GM12865 (cell line): ENCODE data around the gene TRPT1.

Experiments used
- DNase-seq: peaks from one replicate; pipeline ENCODE4 v3.0.0; 2010; ENCODE audit warnings: low read depth
- H3K4me3 ChIP-seq: 2 replicates; pipeline ENCODE4 v1.5.1; 2011; ENCODE audit warnings: mild to moderate bottlenecking, low read depth, low read length, control low read depth
- TF ChIP-seq, protein P1 (sequence below): IDR thresholded peaks from 2 replicates; pipeline ENCODE4 v1.5.1; 2011; ENCODE audit warnings: low read length, control low read depth, low read depth, inconsistent platforms; ENCODE audit not compliant: insufficient read depth; ENCODE audit errors: missing control alignments

TRPT1 gene

GRCh38 chr11:64251016-64251752 is 25.2 kb upstream of the TRPT1 start, which contains the start of gene PLCB3:
PLCB3 (plus strand) TSS chr11:64251530; CDS start chr11:64251650, 120 bp downstream.
- peak; percentile 63 for DNase-seq
- H3K4me3 ChIP-seq = peak within 1 kb of the TSS; percentile 72
- TF ChIP-seq, protein P1, sequence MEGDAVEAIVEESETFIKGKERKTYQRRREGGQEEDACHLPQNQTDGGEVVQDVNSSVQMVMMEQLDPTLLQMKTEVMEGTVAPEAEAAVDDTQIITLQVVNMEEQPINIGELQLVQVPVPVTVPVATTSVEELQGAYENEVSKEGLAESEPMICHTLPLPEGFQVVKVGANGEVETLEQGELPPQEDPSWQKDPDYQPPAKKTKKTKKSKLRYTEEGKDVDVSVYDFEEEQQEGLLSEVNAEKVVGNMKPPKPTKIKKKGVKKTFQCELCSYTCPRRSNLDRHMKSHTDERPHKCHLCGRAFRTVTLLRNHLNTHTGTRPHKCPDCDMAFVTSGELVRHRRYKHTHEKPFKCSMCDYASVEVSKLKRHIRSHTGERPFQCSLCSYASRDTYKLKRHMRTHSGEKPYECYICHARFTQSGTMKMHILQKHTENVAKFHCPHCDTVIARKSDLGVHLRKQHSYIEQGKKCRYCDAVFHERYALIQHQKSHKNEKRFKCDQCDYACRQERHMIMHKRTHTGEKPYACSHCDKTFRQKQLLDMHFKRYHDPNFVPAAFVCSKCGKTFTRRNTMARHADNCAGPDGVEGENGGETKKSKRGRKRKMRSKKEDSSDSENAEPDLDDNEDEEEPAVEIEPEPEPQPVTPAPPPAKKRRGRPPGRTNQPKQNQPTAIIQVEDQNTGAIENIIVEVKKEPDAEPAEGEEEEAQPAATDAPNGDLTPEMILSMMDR = peak; percentile 67

DNA sequence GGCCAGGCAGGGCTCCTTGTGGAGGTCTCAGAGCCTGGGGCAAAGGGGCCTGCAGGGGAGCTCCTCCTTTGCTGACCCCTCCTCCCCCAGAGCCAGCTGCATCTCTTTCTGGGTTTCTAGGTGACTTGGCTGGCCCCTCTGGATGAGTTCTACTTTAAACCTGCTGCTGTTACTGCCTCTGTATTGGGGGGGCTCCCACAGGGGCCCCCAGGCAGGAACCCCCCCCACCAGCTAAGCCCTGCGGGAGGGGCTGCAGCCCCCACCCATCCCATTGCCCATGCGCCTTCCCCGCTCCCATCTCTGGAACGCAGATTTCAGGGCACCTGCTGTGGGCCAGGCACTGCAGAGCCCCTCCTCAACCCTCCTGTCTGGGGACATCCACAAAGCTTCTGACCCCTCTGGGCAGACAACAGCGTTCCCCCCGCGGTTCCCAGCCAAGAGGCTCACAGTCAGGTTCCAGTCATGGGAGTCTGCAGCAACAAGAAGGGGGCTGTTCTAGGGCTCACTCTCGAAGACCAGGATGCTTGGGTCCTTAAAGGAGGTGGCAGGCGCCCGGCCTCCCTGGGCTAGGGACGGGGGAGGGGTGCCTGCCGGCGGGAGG is 24.5 kb upstream of the TRPT1 start:
- TF ChIP-seq, protein P1 = no peak
- DNase-seq = no peak
- peak overlapping the region; percentile 56; the same call in 1 of the 2 replicates for H3K4me3 ChIP-seq

GRCh38 chr11:64249563-64250414 is 23.8 kb upstream of the TRPT1 start:
- TF ChIP-seq, protein P1 = no peak
- H3K4me3 ChIP-seq = no peak overlapping the region
- DNase-seq = no peak

DNA sequence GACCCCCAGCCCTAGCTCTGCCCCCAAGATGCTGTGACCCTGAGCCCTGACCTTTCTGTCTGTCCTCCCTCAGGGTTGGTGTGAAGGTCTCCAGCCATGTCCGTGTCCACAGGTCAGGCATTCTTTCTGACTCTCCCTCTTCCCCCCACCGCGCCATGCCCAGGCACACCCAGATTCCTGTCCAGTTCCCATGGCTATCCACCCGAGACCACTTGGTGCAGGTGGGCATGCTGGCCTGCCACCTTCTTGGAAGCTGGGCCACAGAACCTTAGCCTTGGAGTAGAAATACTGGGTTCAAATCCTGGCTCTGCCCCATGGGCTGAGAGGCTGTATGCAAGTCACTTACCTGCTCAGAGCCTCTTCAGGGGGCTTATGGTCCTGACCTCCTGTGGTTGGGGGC is 23.1 kb upstream of the TRPT1 start:
- no peak for DNase-seq
- TF ChIP-seq, protein P1 = no peak
- H3K4me3 ChIP-seq = no peak overlapping the region

- TF ChIP-seq, protein P1 = no peak
- no peak for DNase-seq
- no peak overlapping the region for H3K4me3 ChIP-seq
These were observed 22.6 kb upstream of the TRPT1 start for GRCh38 chr11:64248578-64248977.

DNA sequence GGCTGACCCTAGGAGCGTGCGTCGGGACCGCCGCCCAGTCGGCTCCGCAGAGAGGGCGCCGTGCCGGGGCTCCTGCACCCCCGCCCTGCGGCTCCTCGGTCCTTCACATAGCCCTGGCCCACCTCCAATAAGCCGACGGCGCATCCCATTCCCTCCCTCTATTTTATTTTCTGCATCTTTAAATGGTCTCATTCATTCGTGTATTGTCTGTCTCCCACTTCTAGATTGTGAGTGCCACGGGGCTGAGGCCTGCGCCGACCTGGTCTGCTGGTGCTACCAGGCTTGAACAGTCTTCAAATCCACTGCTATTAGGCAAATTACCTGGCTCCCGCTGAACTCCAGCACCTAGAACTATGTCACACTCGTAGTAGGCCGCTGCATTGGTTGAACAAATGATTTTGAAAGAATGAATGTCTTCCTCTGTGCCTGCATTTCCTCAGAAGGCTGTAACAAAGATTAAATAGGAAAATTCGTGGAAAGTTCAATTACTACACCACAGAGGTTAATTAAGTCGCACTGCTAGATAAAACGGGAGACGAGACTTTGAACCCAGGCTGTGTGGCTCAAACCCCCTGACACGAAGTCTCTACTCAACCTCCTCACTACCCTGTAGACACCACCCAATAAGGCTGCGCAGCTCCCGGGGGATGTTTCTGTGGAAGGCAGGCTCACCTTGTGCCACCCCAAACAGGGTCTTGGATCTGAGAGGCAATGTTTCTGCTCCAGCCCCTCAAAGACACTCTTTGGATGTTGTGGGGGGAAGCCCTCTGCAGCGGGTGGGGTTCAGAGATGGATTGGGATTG is 21.9 kb upstream of the TRPT1 start:
- no peak overlapping the region for H3K4me3 ChIP-seq
- TF ChIP-seq, protein P1 = no peak
- no peak for DNase-seq
